Measurements from ENCODE around the gene ROR1. TPM values are rescaled to one million over a fixed set of nuclear protein-coding genes. Genes with fewer than 3 reads are reported as not detected.

The ROR1 gene
- total and polyA plus RNA-seq, 2 donors (not counting 1 experiment from before 2014, with no cell fraction given) = 0.46 to 16.0 TPM

DNA sequence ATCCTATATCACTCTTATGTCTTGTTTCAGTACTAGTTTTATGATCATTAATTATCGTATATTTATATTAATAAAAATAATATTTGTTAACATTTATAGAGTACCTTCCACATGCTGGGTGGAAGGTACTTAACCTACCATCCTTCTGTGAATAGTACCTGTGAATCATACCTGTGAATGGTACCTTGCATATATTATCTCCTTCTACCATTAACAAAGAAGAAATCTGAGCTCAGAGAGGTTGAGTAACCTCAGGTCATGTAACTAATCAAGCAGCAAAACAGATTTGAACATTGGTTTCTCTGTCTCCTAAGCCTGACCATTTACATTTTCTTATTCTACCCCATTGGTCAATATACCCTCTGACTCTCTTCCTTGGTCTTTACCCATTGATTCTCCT, 255.2 kb downstream of the ROR1 start:
- ChIA-PET CTCF (no interaction called here), POLR2A (no interaction called here)
- DNase-seq = no peak
- H3K36me3 ChIP-seq (replicated peaks in 1 of 2; ENCODE audit: control extremely low read depth in 1 of 2, control insufficient read depth in 1 of 2, extremely low read depth in 1 of 2, insufficient read depth in 2 of 2, low read length in 1 of 2) = no peaks in the 10 kb centered on the region
- Mint-ChIP-seq H3K27me3 (no peaks in the 10 kb centered on the region), H3K4me1 (no peaks in the 10 kb centered on the region), H3K9me3 (ENCODE audit: insufficient read depth) (no peaks in the 10 kb centered on the region), H3K4me3 (no peak overlapping the region), H3K27ac (no peak overlapping the region)
- no peak overlapping the region for H2AFZ ChIP-seq (ENCODE audit: insufficient read depth, low read depth, low read length, poor library complexity, severe bottlenecking)
- no peak overlapping the region for H3K4me3 ChIP-seq (ENCODE audit: control extremely low read depth in 1 of 5, extremely low read depth in 1 of 5, insufficient read depth in 1 of 5, low read depth in 2 of 5, low read length in 4 of 5)
- no peaks in the 10 kb centered on the region for H3K79me2 ChIP-seq (ENCODE audit: control insufficient read depth, insufficient read depth, low read length)
- no peaks in the 10 kb centered on the region for H3K4me1 ChIP-seq (ENCODE audit: control insufficient read depth in 2 of 2, insufficient read depth in 2 of 2, low read length in 2 of 2)
- H3K4me2 ChIP-seq (replicated peaks; ENCODE audit: low read depth, low read length, poor library complexity, severe bottlenecking) = no peak overlapping the region
- WGBS (ENCODE audit: insufficient coverage) = no CpG with 5 or more reads among the region's 1 CpG
- ATAC-seq (ENCODE audit: low read depth) = no peak
- H3K27ac ChIP-seq (ENCODE audit: low read length in 2 of 2) = no peak overlapping the region
- intact Hi-C loops (cut with micrococcal nuclease) = no loop called here
- no peaks in the 10 kb centered on the region for H4K20me1 ChIP-seq (ENCODE audit: control insufficient read depth, insufficient read depth, low read length, poor library complexity, severe bottlenecking)
- no peak overlapping the region for H3K9ac ChIP-seq (ENCODE audit: low read length)
- H3K9me3 ChIP-seq (ENCODE audit: control extremely low read depth in 1 of 3, control insufficient read depth in 2 of 3, insufficient read depth in 1 of 3, low read length in 2 of 3) = peaks cover 0 to 3% (median 0%) of the 10 kb centered on the region in 3 donors
- no peak for TF ChIP-seq EZH2 (IDR thresholded peaks at IDR 0.05; ENCODE audit: borderline replicate concordance, insufficient read depth, low read depth, low read length, poor library complexity, severe bottlenecking)
- TF ChIP-seq, protein P1, sequence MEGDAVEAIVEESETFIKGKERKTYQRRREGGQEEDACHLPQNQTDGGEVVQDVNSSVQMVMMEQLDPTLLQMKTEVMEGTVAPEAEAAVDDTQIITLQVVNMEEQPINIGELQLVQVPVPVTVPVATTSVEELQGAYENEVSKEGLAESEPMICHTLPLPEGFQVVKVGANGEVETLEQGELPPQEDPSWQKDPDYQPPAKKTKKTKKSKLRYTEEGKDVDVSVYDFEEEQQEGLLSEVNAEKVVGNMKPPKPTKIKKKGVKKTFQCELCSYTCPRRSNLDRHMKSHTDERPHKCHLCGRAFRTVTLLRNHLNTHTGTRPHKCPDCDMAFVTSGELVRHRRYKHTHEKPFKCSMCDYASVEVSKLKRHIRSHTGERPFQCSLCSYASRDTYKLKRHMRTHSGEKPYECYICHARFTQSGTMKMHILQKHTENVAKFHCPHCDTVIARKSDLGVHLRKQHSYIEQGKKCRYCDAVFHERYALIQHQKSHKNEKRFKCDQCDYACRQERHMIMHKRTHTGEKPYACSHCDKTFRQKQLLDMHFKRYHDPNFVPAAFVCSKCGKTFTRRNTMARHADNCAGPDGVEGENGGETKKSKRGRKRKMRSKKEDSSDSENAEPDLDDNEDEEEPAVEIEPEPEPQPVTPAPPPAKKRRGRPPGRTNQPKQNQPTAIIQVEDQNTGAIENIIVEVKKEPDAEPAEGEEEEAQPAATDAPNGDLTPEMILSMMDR (IDR thresholded peaks at IDR 0.05) = no peak
- no peaks in the 10 kb centered on the region for H3K27me3 ChIP-seq (replicated peaks in 1 of 4; ENCODE audit: control extremely low read depth in 1 of 4, control insufficient read depth in 3 of 4, insufficient read depth in 4 of 4, low read length in 3 of 4)

GRCh38 chr1:64030411-64030810, 256.6 kb downstream of the ROR1 start:
- Mint-ChIP-seq H3K4me1 (no peaks in the 10 kb centered on the region), H3K27ac (no peak overlapping the region), H3K4me3 (no peak overlapping the region), H3K27me3 (no peaks in the 10 kb centered on the region), H3K9me3 (ENCODE audit: insufficient read depth) (no peaks in the 10 kb centered on the region)
- H3K4me3 ChIP-seq (ENCODE audit: control extremely low read depth in 1 of 5, extremely low read depth in 1 of 5, insufficient read depth in 1 of 5, low read depth in 2 of 5, low read length in 4 of 5) = no peak overlapping the region
- ChIA-PET CTCF (no interaction called here), POLR2A (no interaction called here)
- no peak overlapping the region for H3K4me2 ChIP-seq (replicated peaks; ENCODE audit: low read depth, low read length, poor library complexity, severe bottlenecking)
- H3K4me1 ChIP-seq (ENCODE audit: control insufficient read depth in 2 of 2, insufficient read depth in 2 of 2, low read length in 2 of 2) = no peaks in the 10 kb centered on the region
- no peak overlapping the region for H3K27ac ChIP-seq (ENCODE audit: low read length in 2 of 2)
- DNase-seq (no peak), ATAC-seq (ENCODE audit: low read depth) (no peak)
- no peaks in the 10 kb centered on the region for H3K36me3 ChIP-seq (replicated peaks in 1 of 2; ENCODE audit: control extremely low read depth in 1 of 2, control insufficient read depth in 1 of 2, extremely low read depth in 1 of 2, insufficient read depth in 2 of 2, low read length in 1 of 2)
- H4K20me1 ChIP-seq (ENCODE audit: control insufficient read depth, insufficient read depth, low read length, poor library complexity, severe bottlenecking) = no peaks in the 10 kb centered on the region
- H3K9ac ChIP-seq (ENCODE audit: low read length) = no peak overlapping the region
- TF ChIP-seq, protein P1 (IDR thresholded peaks at IDR 0.05) = no peak
- TF ChIP-seq EZH2 (IDR thresholded peaks at IDR 0.05; ENCODE audit: borderline replicate concordance, insufficient read depth, low read depth, low read length, poor library complexity, severe bottlenecking) = no peak
- H3K79me2 ChIP-seq (ENCODE audit: control insufficient read depth, insufficient read depth, low read length) = no peaks in the 10 kb centered on the region
- WGBS (ENCODE audit: insufficient coverage) = no CpG with 5 or more reads among the region's 2 CpGs
- intact Hi-C loops (cut with micrococcal nuclease) = no loop called here
- no peak overlapping the region for H2AFZ ChIP-seq (ENCODE audit: insufficient read depth, low read depth, low read length, poor library complexity, severe bottlenecking)
- H3K27me3 ChIP-seq (replicated peaks in 1 of 4; ENCODE audit: control extremely low read depth in 1 of 4, control insufficient read depth in 3 of 4, insufficient read depth in 4 of 4, low read length in 3 of 4) = no peaks in the 10 kb centered on the region
- peaks cover 0 to 3% (median 0%) of the 10 kb centered on the region in 3 donors for H3K9me3 ChIP-seq (ENCODE audit: control extremely low read depth in 1 of 3, control insufficient read depth in 2 of 3, insufficient read depth in 1 of 3, low read length in 2 of 3)
